HepG2 (cell line): Measurements from ENCODE around the gene ELAVL2. TPM values are rescaled to one million over a fixed set of nuclear protein-coding genes. Genes with fewer than 3 reads are reported as not detected.
A peak's percentile ranks its signal among the peaks of the same experiment; 100 is the strongest.

Experiments
- ATAC-seq: fragments of 200-7000 bp; cut with Tn5 transposase; 3 replicates; pipeline ENCODE4 v1.9.1; 2020; ENCODE audit warnings: mild to moderate bottlenecking, moderate library complexity
- BruUV-seq: library from RNA; stranded (reverse); fragments of 400-500 nt; replicated peaks from 2 replicates; lab custom pipeline; 2021; lab: Mats Ljungman, UMichigan
- CTCF ChIA-PET: fragments of 300-600 bp; formaldehyde crosslinking; extraction: SDS; loops from one replicate; lab custom pipeline; 2021; ENCODE audit warnings: low total read pairs, inconsistent platforms, low intra/inter-chr PET ratio; lab: Yijun Ruan, JAX
- POLR2A ChIA-PET: fragments of 350-600 bp; sonication (Branson Sonifier 250); formaldehyde crosslinking; loops from one replicate; lab custom pipeline; 2020; ENCODE audit warnings: antibody characterized with exemption, inconsistent platforms; lab: Yijun Ruan, JAX
- DNase-seq: peaks from one replicate; pipeline ENCODE4 v3.0.0-alpha.2; 2015; ENCODE audit warnings: low spot score
- FAIRE-seq: peaks from 3 replicates; lab custom pipeline; 2011; peaks lifted over from hg19 to GRCh38; lab: Jason Lieb, UNC
- H2AFZ ChIP-seq: one replicate; pipeline ENCODE4 v1.6.1; 2011; ENCODE audit warnings: low read length, inconsistent platforms
- H3K27ac ChIP-seq: fragments of 300-600 bp; 3 replicates; pipeline ENCODE4 v1.8.0; 2011; ENCODE audit warnings: mixed run types, mild to moderate bottlenecking, mixed read lengths, low read length, inconsistent platforms; ENCODE audit not compliant: insufficient read depth; ENCODE audit errors: extremely low read length
- H3K27me3 ChIP-seq, 2 experiments: fragments of 200-600 bp in 1 of 2; 2 replicates in 1 of 2; 3 replicates in 1 of 2; pipeline versions ENCODE4 v1.6.0 to v1.8.0; 2011; ENCODE audit warnings: low read length in 2 of 2, mild to moderate bottlenecking in 2 of 2, moderate library complexity in 2 of 2, inconsistent platforms in 1 of 2; ENCODE audit not compliant: insufficient read depth in 2 of 2, control insufficient read depth in 1 of 2
- H3K36me3 ChIP-seq, 2 experiments: fragments of 200-600 bp in 1 of 2; replicated peaks in 1 of 2; 2 replicates in 1 of 2; 3 replicates in 1 of 2; pipeline versions ENCODE4 v1.5.1 to v1.8.0; 2011; ENCODE audit warnings: low read length in 2 of 2, inconsistent platforms in 1 of 2; ENCODE audit not compliant: insufficient read depth in 2 of 2, control insufficient read depth in 1 of 2
- H3K4me1 ChIP-seq: 2 replicates; pipeline ENCODE4 v1.5.1; 2012; ENCODE audit warnings: low read length, inconsistent platforms; ENCODE audit not compliant: insufficient read depth
- H3K4me2 ChIP-seq: 2 replicates; pipeline ENCODE4 v1.6.0; 2011; ENCODE audit warnings: low read depth, low read length, inconsistent platforms
- H3K4me3 ChIP-seq, 3 experiments: fragments of 200-600 bp in 1 of 3; sonication (generic), shearing (Covaris generic) in 1 of 3; replicated peaks in 1 of 3; 2 replicates each; pipeline ENCODE4 v1.5.1; 2011 to 2016; ENCODE audit warnings: low read length in 3 of 3, inconsistent platforms in 2 of 3, low read depth in 2 of 3, mild to moderate bottlenecking in 2 of 3, control low read depth in 1 of 3, mixed read lengths in 1 of 3; ENCODE audit not compliant: insufficient read depth in 1 of 3
- H3K79me2 ChIP-seq: one replicate; pipeline ENCODE4 v1.6.1; 2011; ENCODE audit warnings: low read length, inconsistent platforms; ENCODE audit not compliant: insufficient read depth
- H3K9ac ChIP-seq: 2 replicates; pipeline ENCODE4 v1.6.0; 2011; ENCODE audit warnings: mild to moderate bottlenecking, low read depth, low read length, inconsistent platforms; ENCODE audit not compliant: insufficient read depth
- H3K9me3 ChIP-seq: 2 replicates; pipeline ENCODE4 v1.5.1; 2012; ENCODE audit warnings: mild to moderate bottlenecking, low read length
- H4K20me1 ChIP-seq: 2 replicates; pipeline ENCODE4 v1.6.0; 2011; ENCODE audit warnings: inconsistent platforms, mild to moderate bottlenecking, low read length, moderate library complexity; ENCODE audit not compliant: insufficient read depth
- GABPA ChIP-seq, 2 experiments: IDR thresholded peaks; 2 replicates each; pipeline ENCODE4 v1.6.1; 2011 to 2016; ENCODE audit warnings: low read depth in 2 of 2, low read length in 1 of 2, missing biosample characterization in 1 of 2, missing genetic modification characterization in 1 of 2
- GABPB1 ChIP-seq: IDR thresholded peaks from 2 replicates; pipeline ENCODE4 v1.6.1; 2016; ENCODE audit warnings: mild to moderate bottlenecking, missing genetic modification reagents, moderate library complexity, missing compliant biosample characterization
- HINFP ChIP-seq: sonication (generic); formaldehyde crosslinking; IDR thresholded peaks from 2 replicates; pipeline ENCODE4 v1.4.0; 2020; ENCODE audit warnings: low read depth, mild to moderate bottlenecking, missing genetic modification reagents
- LRRFIP1 ChIP-seq: sonication (generic); formaldehyde crosslinking; conservative IDR thresholded peaks from 2 replicates; pipeline ENCODE4 v1.4.0; 2020; ENCODE audit warnings: missing genetic modification reagents
- NFIB ChIP-seq: sonication (generic); formaldehyde crosslinking; IDR thresholded peaks from 2 replicates; pipeline ENCODE4 v1.9.0; 2021; ENCODE audit warnings: missing genetic modification reagents, mild to moderate bottlenecking, borderline replicate concordance
- PHF5A ChIP-seq: IDR thresholded peaks from one replicate; pipeline ENCODE4 v1.6.1; 2018; ENCODE audit warnings: low read depth, missing genetic modification reagents; ENCODE audit not compliant: unreplicated experiment
- ZNF414 ChIP-seq: sonication (generic); formaldehyde crosslinking; IDR thresholded peaks from 2 replicates; pipeline ENCODE4 v1.5.0; 2020; ENCODE audit warnings: missing genetic modification reagents
- WGBS: methylation state at CpG from one replicate; pipeline ENCODE4 v1.1.6; 2017; ENCODE audit warnings: low lambda C conversion rate; 5-methylcytosine and 5-hydroxymethylcytosine counted together
- in situ Hi-C: cut with HindIII; loops from 2 replicates; pipeline ENCODE4 v1.10.0; 2017; ENCODE audit warnings: low pct_unique_long_range_greater_than_20kb; ENCODE audit not compliant: extremely low pct_ligation_motif_present
- intact Hi-C: fragments of 100-400 bp; cut with micrococcal nuclease; formaldehyde crosslinking; loops from one replicate; pipeline ENCODE4 v1.10.0; 2022; ENCODE audit not compliant: unreplicated experiment
- polyA plus RNA-seq, 8 experiments: library from polyadenylated mRNA; depleted of rRNA in 3 of 8; stranded (reverse) in 7 of 8; unstranded in 1 of 8; fragments of >200 nt; fragmentation: Illumina TruSeq in 4 of 8; extraction: Trizol in 4 of 8; gene quantifications; 2 replicates each; pipeline versions ENCODE4 v1.2.1 to v1.2.3, GENCODE V29; 2011 to 2016; ENCODE audit warnings: low read depth in 4 of 8, missing spikeins in 1 of 8, mixed read lengths in 1 of 8; ENCODE audit not compliant: insufficient read depth in 1 of 8
- total RNA-seq, 5 experiments: library from RNA; depleted of rRNA; stranded (reverse); fragments of >200 nt; fragmentation: Illumina TruSeq; extraction: Trizol; gene quantifications; 2 replicates each; pipeline ENCODE4 v1.2.3, GENCODE V29; 2016; ENCODE audit warnings: low read depth in 1 of 5
- TF ChIP-seq, protein P1 (sequence below), 2 experiments: IDR thresholded peaks; 2 replicates each; pipeline ENCODE4 v1.6.1; 2011 to 2012; ENCODE audit warnings: low read length in 2 of 2, borderline replicate concordance in 1 of 2, low read depth in 1 of 2, mild to moderate bottlenecking in 1 of 2, moderate library complexity in 1 of 2

The ELAVL2 gene
- total and polyA plus RNA-seq, 2 of the 13 experiments (the other 11 are each of a cell fraction or from before 2014, with no cell fraction given) = not detected

DNA sequence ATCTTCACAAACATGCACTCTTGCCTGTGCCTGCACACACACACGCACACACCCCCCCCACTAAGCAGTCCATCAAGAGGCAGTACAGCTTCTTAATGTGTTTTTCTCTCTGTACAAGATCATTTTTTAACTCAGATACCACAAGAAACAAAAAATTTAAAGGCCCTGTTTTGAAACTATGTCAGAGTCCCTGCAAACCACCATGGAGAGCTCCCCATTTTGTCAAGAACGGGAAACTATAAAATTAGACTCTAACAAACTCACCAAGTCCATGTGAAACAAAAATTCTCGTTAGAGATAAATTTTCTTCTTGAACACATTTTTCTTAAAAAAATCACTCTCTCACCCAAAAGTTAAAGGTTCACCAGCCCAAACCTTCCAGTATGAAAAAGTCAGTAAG lies 86.3 kb downstream of the ELAVL2 start:
- H2AFZ ChIP-seq = no peak overlapping the region
- 3% methylated on average over 3 of the region's 3 CpGs for WGBS

GRCh38 chr9:23736293-23736692 lies 89.7 kb downstream of the ELAVL2 start:
- H3K79me2 ChIP-seq = no peaks in the 10 kb centered on the region
- no peak overlapping the region for H3K27ac ChIP-seq
- H3K4me3 ChIP-seq = no peak overlapping the region
- ChIA-PET POLR2A (no interaction called here), CTCF (no interaction called here)
- no peaks in the 10 kb centered on the region for H3K36me3 ChIP-seq
- in situ Hi-C loops (no loop called here), intact Hi-C loops (no loop called here)
- FAIRE-seq (no peak), DNase-seq (no peak), ATAC-seq (no peak)
- no peak overlapping the region for H3K9ac ChIP-seq
- WGBS = 49% methylated on average over 5 of the region's 5 CpGs
- H3K4me2 ChIP-seq = no peak overlapping the region
- no peak overlapping the region for H2AFZ ChIP-seq
- H3K4me1 ChIP-seq = no peaks in the 10 kb centered on the region
- no peaks in the 10 kb centered on the region for H3K27me3 ChIP-seq
- no peaks in the 10 kb centered on the region for H3K9me3 ChIP-seq
- no TSS peak for BruUV-seq
- H4K20me1 ChIP-seq = no peaks in the 10 kb centered on the region
- TF ChIP-seq GABPA (IDR thresholded peaks at IDR 0.05; ENCODE audit: low read depth, low read length) = no peak
- TF ChIP-seq GABPA (CRISPR knock-in tag; IDR thresholded peaks at IDR 0.05; ENCODE audit: low read depth) = no peak
- TF ChIP-seq HINFP (CRISPR knock-in tag) = no peak
- no peak for TF ChIP-seq GABPB1
- TF ChIP-seq ZNF414 (CRISPR knock-in tag) = no peak
- no peak for TF ChIP-seq PHF5A (CRISPR knock-in tag)
- TF ChIP-seq LRRFIP1 (CRISPR knock-in tag) = no peak

More for the DNA sequence above, 86.3 kb downstream of the ELAVL2 start:
- Histone ChIP-seq H3K9me3 (no peaks in the 10 kb centered on the region), H4K20me1 (no peaks in the 10 kb centered on the region), H3K4me1 (no peaks in the 10 kb centered on the region), H3K27me3 (no peaks in the 10 kb centered on the region), H3K36me3 (no peaks in the 10 kb centered on the region), H3K27ac (no peak overlapping the region), H3K9ac (no peak overlapping the region), H3K79me2 (no peaks in the 10 kb centered on the region), H3K4me3 (no peak overlapping the region), H3K4me2 (no peak overlapping the region)
- DNase-seq (no peak), FAIRE-seq (no peak), ATAC-seq (no peak)
- TF ChIP-seq, protein P1, sequence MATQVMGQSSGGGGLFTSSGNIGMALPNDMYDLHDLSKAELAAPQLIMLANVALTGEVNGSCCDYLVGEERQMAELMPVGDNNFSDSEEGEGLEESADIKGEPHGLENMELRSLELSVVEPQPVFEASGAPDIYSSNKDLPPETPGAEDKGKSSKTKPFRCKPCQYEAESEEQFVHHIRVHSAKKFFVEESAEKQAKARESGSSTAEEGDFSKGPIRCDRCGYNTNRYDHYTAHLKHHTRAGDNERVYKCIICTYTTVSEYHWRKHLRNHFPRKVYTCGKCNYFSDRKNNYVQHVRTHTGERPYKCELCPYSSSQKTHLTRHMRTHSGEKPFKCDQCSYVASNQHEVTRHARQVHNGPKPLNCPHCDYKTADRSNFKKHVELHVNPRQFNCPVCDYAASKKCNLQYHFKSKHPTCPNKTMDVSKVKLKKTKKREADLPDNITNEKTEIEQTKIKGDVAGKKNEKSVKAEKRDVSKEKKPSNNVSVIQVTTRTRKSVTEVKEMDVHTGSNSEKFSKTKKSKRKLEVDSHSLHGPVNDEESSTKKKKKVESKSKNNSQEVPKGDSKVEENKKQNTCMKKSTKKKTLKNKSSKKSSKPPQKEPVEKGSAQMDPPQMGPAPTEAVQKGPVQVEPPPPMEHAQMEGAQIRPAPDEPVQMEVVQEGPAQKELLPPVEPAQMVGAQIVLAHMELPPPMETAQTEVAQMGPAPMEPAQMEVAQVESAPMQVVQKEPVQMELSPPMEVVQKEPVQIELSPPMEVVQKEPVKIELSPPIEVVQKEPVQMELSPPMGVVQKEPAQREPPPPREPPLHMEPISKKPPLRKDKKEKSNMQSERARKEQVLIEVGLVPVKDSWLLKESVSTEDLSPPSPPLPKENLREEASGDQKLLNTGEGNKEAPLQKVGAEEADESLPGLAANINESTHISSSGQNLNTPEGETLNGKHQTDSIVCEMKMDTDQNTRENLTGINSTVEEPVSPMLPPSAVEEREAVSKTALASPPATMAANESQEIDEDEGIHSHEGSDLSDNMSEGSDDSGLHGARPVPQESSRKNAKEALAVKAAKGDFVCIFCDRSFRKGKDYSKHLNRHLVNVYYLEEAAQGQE (IDR thresholded peaks at IDR 0.05; ENCODE audit: borderline replicate concordance in 1 of 2, low read depth in 1 of 2, low read length in 2 of 2) = peak in 1 of 2 experiments; percentile 53; a peak in 1 of 4 replicates
- TF ChIP-seq NFIB (CRISPR knock-in tag) = no peak
- CTCF ChIA-PET = no interaction called here
- intact Hi-C loops = no loop called here
- in situ Hi-C loops = no loop called here
- POLR2A ChIA-PET = no interaction called here
- BruUV-seq = no TSS peak
